ENCODE results near the gene SERINC5.
"Not testable (repeated sequence)": the region's sequence is repeated elsewhere in the genome, so short reads cannot be mapped to it uniquely, and the experiment has no call there.

The SERINC5 gene

DNA sequence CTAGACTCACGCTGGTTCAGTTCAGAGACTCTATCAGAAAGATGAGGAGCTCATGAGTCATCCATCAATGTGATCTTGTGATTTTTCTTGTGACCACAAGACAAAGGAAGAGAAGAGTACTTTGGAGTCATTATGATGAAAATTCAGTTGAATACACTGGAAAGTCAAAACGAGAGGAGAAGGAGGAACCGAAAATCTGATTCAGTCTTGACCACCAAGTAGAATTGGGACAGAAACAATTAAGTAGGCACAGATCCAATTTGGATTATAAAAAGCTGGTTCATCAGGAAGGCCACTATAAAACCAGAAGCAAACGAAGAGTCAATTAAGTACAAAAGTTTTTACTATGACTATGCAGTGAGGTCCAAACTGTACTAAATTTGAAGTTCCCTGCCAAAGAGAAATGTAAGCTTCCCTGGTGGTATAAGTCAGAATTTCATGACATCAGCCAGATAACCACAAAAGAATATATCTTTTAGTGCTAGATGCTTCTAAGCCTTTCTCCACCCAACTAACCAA is 129.8 kb downstream of the SERINC5 start:
- DNase-seq, result no peak

DNA sequence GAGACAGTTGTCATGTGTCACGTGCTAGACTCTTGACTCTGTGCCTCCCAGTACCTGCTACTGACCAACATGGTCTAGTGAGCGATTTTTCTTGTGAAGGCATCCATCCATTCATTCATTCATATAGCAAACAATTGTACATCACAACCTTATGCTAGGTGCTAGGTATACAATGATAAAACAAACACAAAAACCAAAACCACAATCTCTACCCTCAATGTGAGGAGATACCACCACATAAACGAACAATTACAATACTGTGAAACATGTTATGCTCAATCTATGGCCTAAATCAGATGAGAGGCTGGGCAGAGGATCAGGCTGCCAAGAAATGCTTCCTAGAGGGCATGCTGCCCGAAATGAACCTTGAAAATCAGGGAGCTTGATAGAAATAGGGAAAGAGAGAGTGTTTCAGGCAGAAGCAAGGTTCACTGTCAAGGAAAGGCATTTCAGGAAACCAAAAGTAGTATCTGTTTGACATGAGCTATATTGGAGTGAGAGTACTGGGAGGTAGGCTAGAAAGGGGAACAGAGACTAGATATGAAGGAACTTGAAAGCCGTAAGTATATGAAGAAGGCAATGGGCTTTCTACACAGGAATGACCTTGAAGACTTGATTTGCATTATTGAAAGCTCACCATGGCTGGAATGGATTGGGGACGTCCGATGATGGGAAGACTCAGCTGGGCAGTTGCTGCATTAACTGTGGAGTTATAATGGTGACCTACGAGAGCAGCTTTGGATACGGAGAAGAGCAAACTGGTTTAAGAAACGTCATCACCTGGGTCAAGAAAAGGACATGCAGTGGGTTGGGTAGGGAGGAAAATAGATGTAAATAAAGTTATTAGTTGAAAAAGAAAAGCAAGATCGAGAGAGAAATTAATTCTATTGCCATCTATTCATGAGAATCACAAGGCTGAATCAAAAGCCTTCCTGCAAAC is 130.6 kb downstream of the SERINC5 start:
- no peak for DNase-seq

DNA sequence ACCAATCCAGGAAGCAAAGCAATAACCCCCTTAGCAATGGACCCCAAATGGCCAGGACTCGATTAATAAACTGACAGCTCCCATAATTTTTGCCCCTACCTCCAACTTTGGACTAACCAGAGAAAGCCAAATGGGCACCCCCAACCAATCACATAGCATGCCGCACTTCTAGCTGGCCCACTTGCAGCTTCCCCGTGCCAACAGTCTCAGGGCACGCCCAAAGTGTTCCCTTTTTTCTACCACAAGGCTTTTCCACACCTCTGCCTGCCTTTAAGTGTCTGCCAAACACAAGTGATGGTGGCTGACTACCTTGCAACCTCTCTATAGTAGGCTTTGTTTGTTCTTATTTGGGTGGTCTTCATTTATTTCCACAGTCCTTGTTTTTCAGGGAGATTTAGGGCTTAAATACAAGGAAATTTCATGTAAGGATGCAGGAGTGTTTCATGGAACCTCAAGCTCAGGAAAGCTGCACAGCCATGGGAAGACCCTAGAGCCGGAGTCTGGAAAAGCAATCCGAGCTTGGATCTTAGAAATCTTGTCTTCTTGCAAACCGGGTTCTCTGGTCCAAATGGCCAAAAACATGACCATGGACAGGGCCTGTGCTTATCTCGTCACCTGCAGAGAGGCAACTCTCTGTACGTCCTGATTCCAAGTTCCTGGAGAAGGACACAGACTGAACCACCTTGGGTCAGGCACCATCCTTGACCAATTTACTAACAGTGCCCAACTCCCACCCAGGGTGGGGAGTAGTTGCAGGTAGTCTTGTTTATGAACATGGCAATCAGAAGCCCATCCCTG is 131.5 kb downstream of the SERINC5 start:
- DNase-seq, result no peak

DNA sequence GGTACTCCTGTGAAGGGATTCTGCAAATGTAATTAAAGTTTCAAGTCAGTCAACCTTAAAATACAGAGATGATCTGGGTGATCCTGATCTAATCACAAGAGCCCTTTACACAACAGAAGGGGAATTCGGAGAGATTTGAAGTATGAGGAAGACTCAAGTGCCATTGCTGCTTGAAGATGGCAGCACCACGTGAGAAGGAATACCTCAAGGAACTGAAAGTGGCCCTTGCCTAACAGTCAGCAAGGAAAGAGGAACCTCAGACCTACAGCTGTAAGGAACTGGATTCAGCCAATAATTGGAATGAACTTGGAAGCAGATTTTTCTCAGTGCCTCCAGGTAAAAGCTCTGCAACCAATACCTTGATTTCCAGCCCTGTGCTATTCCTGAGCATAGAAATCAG is 133.3 kb downstream of the SERINC5 start:
- no peak for DNase-seq

DNA sequence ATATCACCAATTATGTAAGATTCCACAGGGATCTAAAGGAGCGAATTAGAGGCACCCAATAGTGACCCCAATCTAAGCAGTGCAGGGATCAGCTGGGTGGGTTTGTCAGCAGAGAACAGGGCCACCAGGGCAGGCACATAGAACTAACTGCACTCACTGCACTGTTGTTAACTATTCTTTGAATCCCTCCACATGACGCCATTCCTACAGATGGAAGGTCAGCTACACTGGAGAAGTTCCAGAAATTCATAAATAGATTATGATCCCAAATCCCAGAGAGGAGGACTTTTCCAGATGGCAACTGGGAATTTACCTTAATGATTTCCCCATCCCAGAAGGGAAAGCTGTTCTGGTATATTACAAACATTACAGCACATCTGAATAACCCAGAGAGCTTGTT is 136.5 kb downstream of the SERINC5 start:
- DNase-seq, result no peak

DNA sequence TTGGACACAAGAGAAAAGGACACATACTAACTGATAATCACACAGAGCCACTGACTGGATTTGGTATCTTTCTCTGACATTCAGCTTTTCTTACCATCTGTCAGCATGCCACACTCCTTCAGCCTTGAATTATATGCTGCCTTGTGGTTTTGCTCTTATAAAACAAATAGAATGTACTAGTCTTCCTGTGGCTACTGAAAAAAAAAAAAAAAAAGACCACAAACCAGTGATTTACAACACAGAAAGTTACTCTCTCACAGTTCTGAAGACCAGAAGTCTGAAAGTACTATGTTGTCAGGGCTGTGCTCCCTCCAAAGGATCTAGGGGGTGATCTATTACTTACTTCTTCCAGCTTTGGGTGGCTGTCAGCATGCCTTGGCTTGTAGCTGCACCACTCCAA is 138.4 kb downstream of the SERINC5 start:
- no peak for DNase-seq

DNA sequence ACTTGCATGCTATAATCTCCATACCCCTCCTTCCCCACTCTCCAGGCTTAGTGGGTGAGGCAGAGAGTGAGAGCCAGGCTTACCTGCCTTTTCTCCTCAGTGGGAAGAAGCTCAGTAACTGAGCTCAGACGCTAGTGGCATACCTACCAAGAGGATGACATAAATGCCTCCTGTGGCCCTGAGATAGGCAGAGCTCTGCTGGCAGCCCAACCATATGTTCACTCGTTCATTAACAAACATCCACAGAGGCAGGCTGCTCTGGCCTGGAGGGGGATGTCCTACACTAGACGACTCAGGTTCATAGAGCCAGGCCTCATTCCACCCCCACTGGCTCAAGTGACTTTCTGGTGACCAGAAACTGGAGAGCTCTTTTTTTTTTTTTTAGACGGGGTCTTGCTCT is 139.4 kb downstream of the SERINC5 start:
- DNase-seq, result no peak

DNA sequence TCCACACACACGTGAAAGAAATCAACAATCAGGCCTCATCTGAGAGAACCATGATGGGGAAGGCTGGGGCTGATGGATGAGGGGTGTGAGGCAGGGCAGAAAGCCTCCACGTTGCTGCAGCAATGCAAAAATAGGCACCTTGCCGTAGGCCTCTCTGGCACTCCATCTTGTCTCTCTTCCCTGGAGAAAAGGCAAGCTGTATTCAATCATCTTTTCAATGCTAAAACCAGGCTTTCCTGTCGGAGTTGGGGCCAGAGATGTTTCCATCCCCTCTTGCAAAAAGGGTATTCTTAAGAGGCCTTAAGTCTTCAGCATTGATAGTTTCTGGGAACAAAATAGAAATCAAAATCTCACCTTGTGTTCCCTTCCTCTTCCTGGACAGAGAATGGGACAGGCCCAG is 139.8 kb downstream of the SERINC5 start:
- no peak for DNase-seq

DNA sequence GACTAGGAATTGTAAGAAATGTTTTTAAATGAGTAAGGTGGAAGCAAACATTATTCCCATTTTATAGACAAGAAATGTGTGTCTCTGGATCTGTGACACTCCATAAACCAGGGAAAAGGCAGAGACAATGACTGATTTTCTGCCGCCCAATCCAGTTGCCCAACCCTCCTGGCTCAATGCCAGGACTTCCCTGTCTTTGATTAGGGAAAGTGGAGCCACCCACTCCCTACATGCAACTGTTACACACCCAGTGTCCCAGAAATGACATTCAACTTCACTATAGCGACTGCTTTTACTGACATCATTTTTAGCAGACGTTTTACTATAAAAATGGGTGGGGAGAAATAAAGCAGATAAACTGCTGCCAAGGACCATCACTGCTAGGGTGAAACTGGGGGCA is 141.0 kb downstream of the SERINC5 start:
- no peak for DNase-seq

DNA sequence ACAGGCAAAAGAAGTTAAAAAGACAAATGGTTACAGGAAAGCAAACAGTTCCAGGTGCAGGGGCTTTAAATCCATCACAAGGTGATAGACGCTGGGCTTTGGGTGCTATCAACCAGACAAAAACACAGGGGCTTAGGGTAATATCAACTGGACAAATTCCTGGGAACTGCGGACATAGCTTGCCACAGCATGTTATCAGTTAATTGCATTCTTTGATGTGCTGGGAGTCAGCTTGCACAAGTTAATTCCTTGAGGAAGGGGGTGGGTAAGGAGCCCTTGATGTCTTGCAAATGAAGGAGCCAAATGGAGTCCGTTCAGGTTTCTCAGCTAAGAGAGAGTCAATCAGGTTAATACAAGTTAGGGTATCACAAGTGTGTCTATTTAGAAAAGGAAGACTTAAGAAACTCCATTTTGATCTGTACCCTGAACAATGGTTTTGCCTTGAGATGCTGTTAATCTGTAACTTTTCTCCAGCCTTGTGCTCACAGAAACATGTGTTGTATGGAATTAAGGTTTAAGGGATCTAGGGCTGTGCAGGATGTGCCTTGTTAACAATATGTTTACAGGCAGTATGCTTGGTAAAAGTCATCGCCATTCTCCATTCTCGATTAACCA is 144.4 kb downstream of the SERINC5 start:
- DNase-seq, result not testable (repeated sequence)

DNA sequence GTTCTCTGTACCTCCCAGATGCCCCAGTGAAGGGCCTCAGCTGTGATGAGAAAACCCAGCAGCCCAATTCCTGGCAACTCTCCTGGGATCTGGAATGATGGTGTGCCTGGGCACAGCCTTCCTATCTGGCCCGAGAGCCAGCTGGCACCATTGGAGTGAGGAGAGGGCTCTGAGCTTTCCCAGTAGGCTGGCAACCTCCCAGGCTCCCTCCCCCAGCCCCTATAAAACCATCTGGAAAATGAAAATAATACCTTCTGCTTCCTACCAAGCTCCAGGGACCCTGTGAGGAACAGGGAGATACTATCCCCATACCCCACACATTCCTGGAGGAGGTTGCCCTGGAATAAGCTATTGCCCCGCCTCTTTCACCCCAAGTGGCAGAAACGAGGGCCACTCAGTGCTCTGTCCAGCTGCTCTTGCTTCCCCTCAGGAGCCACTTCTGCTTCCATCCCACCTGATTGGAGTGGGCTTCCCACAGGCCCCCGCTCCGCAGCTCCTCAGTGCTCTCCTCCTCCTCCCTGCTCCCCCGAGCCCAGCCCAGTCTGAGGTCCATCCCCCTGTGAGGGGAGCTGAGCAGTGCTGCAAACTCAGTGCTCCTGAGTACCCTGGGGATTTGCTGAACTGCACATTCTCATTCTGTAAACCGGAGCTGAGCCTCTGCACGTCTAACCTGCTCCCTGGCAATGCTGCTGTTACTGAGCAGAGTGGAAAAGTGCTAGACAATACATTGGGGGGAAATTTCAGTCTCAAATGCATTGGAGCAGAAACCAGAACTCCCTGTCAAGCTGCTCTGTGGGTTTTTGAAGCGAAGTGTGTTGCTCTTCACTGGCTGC is 146.0 kb downstream of the SERINC5 start:
- peak; percentile 69 for DNase-seq

DNA sequence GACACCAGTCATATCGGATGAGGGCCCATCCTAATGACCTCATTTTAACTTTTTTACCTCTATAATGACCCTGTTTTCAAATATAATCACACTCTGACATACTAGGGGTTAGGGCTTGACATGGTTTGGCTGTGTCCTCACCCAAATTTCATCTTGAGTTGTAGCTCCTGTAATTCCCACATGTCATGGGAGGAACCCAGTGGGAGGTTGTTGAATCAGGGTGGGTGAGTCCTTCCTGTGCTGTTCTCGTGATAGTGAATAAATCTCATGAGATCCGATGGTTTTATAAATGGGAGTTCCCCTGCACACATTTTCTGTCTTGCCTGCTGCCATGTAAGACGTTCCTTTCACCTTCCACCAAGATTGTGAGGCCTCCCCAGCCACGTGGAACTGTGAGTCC is 148.9 kb downstream of the SERINC5 start:
- DNase-seq, result no peak

DNA sequence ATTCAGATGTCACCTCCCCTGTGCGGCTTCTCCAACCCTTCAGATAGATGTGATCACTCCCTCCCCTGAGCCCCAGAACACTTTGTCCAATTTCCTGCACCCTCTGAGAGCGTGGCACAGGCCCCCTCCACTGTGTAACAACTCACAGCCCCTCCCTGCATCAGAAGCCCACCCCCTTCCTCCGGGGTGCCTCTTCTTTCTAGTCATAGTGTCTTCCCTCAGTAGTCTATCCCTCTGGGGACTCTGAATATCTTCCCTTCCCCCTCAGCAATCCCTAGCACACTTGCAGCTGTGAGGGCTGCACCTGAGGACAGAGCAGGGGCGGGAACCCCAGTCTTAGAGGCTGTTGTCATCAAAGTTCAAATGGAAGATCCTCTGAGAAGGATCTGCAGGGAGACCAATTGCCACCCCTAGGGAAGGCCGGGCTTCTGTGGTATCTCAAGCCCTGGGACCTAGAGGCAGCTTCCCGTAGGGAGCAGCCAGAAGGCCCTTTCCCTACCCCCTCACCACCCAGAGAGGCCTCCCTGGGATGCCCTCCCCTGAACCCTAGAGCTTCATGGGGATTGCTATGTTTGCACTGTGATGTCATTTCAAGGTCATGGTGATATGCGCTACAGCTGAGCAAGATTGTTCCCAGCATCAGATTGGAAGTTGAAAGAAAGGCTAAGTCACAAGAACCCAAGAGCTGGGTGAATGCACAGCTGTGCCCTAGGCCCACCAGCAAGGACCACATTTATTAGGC is 150.0 kb downstream of the SERINC5 start:
- no peak for DNase-seq

DNA sequence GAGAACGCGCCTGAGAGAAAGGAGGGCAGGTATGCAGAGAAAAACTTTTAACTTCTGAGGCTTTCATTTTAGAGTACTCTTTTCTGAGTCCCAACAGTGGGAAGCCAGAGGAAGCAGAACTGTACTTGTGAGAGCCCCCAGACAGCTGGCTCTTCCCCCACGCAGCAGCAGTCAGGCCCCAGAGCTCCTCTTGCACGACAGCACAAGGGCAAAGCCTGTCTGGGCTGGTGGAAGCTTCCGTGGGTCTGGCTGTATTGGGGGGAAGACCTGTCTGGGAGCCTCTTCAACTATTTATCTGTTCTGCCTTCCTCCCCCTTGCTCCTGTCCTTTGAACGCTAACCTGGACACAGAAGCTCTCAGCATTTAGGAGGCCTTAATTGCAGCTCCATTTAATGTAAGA is 152.5 kb downstream of the SERINC5 start:
- DNase-seq, result no peak

DNA sequence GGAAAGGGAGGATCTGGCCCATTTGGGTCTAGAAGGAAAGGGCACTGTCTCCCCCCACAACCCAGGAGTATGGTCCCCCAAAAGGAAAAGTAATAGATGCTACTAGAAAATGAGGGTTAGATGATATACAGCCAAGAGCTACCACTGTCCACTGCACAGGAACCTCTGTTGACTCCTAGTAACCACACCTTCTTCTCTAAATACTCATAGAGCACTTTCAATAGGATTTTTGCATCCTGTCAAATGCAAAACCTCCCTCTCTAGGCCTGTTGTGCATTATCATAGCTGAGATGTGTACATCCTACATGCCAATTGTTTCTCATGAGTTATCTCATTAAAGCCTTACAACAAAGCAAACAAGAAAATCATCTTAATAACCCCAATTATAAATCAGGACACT is 153.9 kb downstream of the SERINC5 start:
- DNase-seq, result no peak

DNA sequence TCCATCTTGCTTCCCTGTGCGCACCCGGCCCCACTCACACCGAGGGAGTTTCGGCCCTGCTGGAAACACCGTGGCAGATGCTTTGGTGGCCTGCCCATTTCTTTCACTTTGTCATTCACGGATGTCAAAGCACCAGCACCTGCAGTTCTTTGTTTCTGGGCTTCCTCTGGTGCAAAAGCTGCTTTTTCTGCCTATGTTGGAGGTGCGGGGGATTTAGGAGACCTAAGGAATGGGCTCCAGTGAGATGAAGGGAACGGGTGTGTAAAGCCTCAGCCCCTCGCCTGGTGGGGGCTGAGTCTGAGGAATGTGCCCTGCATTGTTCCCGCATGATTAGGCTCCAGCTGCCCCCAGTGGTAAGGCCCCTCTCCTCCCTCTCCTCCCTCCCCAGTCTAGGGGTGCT is 158.4 kb downstream of the SERINC5 start:
- no peak for DNase-seq

DNA sequence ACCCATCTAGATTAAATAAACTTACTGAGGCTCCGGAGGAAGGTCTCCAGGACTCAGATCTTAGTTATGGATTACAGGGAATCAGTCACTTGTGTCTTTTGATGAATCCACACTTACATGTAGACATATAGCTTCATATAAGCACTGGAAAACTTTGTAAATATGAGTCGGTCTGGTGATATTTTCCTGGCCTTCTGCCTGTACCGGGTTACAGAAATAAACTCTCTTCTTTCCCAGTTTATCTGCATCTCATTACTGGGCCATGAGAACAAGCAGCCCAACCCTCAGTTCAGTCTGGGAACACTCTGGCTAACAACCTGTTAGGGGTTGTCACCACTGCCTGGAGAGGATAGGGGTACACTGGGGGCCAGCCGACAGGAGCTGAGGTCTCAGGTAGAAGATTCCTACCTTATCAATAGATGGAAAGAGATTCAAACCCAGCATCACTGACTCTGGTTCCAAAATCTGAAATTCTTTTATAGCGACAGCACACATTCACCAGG is 161.6 kb downstream of the SERINC5 start:
- no peak for DNase-seq

DNA sequence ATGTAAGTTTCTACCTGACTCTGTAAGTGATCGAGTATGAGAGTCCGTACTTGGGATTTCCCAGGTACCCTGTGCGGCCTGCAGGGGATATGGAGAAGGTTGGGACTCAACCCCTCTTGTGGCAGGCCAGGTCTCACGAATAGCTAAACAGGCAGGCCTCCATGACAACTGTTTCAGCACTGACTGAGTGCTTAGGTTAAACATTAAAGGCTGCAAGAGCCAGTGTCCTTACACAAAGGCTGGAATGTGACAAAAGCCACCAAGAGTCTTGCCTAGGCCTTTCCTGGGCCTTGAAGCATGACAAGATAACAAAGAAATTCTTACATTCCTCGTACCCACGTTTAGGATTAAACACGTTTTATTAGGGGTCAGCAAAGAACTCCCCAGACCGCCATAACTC is 162.1 kb downstream of the SERINC5 start:
- DNase-seq, result no peak

DNA sequence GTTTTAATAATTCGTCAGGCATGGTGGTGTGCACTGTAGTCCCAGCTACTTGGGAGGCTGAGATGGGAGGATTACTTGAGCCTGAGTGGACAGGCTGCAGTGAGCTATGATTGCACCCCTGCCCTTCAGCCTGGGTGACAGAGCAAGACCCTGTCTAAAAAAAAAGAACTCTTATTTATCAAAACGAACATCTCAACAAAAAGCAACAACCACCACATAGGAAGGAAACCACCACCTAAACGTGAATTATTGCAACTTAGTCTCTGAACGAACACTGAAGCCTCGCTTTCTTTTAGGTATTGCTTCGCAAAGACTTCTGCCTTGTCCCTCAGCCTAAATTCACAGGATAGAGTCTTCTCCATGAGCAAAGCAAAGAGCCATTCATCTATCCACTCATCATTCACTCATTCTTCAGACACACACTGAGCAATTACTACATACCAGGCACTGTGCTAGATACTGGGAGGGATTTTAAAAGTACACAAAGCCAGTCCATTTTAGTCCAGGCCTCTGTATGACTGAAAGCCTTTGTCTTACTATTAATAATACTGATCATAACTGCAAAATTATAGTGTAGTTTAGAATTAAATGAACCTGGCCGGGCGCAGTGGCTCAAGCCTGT is 163.3 kb downstream of the SERINC5 start:
- no peak for DNase-seq

DNA sequence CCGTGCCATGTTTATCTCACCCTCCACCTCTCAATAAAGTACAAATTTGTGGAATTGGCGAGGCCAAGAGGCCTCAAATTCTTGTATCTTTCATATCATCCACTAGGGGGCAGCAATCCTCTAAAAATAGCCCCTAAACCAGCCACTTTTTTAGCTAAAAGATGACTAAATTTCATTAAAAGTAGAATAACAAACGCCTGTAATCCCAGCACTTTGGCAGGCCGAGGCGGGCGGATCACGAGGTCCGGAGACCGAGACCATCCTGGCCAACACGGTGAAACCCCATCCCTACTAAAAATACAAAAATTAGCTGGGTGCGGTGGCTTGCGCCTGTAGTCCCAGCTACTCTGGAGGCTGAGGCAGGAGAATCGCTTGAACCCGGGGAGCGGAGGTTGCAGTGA is 164.1 kb downstream of the SERINC5 start:
- DNase-seq, result peak; percentile 63

DNA sequence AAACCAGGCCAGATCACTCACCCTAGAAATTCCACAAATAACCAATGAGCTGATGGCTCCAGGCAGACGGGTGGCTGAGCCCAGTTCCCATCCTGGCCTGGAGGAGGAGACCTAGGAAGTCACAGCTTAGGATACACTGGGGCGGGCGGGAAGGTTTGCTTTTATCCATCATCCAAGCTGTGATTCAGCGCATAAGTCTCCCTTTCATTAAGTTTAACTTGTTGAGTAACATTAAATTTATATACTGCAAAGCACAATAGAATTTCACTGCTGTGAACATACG is 165.0 kb downstream of the SERINC5 start:
- DNase-seq, result peak; percentile 14

Data from left hindlimb (tissue), 1 donor.